CD4-positive, alpha-beta T cell (primary cell): Measurements from ENCODE around the gene EP400. TPM values are rescaled to one million over a fixed set of nuclear protein-coding genes. Genes with fewer than 3 reads are reported as not detected.

Source experiments
- ATAC-seq: fragments of 200-7000 bp; cut with Tn5 transposase; one replicate; pipeline ENCODE4 v1.10.0; 2022; ENCODE audit warnings: mild to moderate bottlenecking; ENCODE audit not compliant: poor library complexity
- CTCF ChIA-PET: fragments of 350-600 bp; sonication (Branson Sonifier 250); formaldehyde crosslinking; loops from one replicate; lab custom pipeline; 2021; ENCODE audit warnings: antibody characterized with exemption, inconsistent platforms; lab: Charles Lee
- POLR2A ChIA-PET: fragments of 350-600 bp; sonication (Branson Sonifier 250); formaldehyde crosslinking; loops from one replicate; lab custom pipeline; 2021; ENCODE audit warnings: antibody characterized with exemption, inconsistent platforms; lab: Charles Lee
- DNase-seq, 14 experiments: peaks; one replicate each; pipeline ENCODE4 v3.0.0-alpha.2; 2013 to 2020; ENCODE audit warnings: mixed read lengths in 2 of 14
- H3K27ac ChIP-seq, 2 donors: one replicate each; pipeline versions ENCODE4 v1.5.1 to v1.7.0; 2013; ENCODE audit warnings: low read length in 2 of 2, low read depth in 1 of 2, mild to moderate bottlenecking in 1 of 2
- H3K27me3 ChIP-seq, 2 experiments: 1 replicate in 1 of 2; 2 replicates in 1 of 2; pipeline versions ENCODE4 v1.6.1 to v1.7.0; 2013; ENCODE audit warnings: low read length in 2 of 2, control low read depth in 1 of 2, mild to moderate bottlenecking in 1 of 2, moderate library complexity in 1 of 2; ENCODE audit not compliant: insufficient read depth in 2 of 2, control insufficient read depth in 1 of 2
- H3K36me3 ChIP-seq: one replicate; pipeline ENCODE4 v1.6.1; 2013; ENCODE audit warnings: low read length, control low read depth; ENCODE audit not compliant: insufficient read depth
- H3K4me1 ChIP-seq: one replicate; pipeline ENCODE4 v1.6.1; 2013; ENCODE audit warnings: low read length, control low read depth; ENCODE audit not compliant: insufficient read depth
- H3K4me3 ChIP-seq: one replicate; pipeline ENCODE4 v1.5.1; 2013; ENCODE audit warnings: mild to moderate bottlenecking, low read length, moderate library complexity
- H3K9me3 ChIP-seq, 2 experiments: 1 replicate in 1 of 2; 2 replicates in 1 of 2; pipeline versions ENCODE4 v1.6.1 to v1.7.0; 2013; ENCODE audit warnings: low read length in 2 of 2, mild to moderate bottlenecking in 2 of 2, control low read depth in 1 of 2, moderate library complexity in 1 of 2; ENCODE audit not compliant: control insufficient read depth in 1 of 2, insufficient read depth in 1 of 2
- H3K27ac Mint-ChIP-seq: one replicate; pipeline ENCODE4 v1.8.0; 2020; ENCODE audit warnings: mixed read lengths
- H3K27me3 Mint-ChIP-seq: one replicate; pipeline ENCODE4 v1.8.0; 2021; ENCODE audit warnings: mixed read lengths
- H3K36me3 Mint-ChIP-seq: one replicate; pipeline ENCODE4 v1.8.0; 2021; ENCODE audit warnings: low read depth, mixed read lengths
- H3K4me1 Mint-ChIP-seq: one replicate; pipeline ENCODE4 v1.8.0; 2021; ENCODE audit warnings: low read depth, mixed read lengths
- H3K4me3 Mint-ChIP-seq: one replicate; pipeline ENCODE4 v1.8.0; 2020; ENCODE audit warnings: mild to moderate bottlenecking, mixed read lengths
- H3K9me3 Mint-ChIP-seq: one replicate; pipeline ENCODE4 v1.8.0; 2020; ENCODE audit warnings: mixed read lengths
- intact Hi-C, 2 experiments: fragments of 100-400 bp; cut with DNase I in 1 of 2; cut with micrococcal nuclease in 1 of 2; formaldehyde crosslinking; loops; one replicate each; pipeline versions ENCODE4 v1.15.1 to v1.9.0; 2023 to 2025; cut with DNase I, micrococcal nuclease
- total RNA-seq, 174 experiments: library from RNA in 2 of 174; stranded (reverse) in 2 of 174; gene quantifications; one replicate each; pipeline ENCODE4 v1.2.3 and lab custom pipeline; 2021 to 2026
- TF ChIP-seq, protein P1 (sequence below): fragments of 200-600 bp; IDR thresholded peaks from one replicate; pipeline ENCODE4 v1.8.0; 2022; ENCODE audit warnings: antibody characterized with exemption, mild to moderate bottlenecking

EP400 gene
- total RNA-seq, 2 experiments from 2014 or later: 56.4 to 56.5 TPM

DNA sequence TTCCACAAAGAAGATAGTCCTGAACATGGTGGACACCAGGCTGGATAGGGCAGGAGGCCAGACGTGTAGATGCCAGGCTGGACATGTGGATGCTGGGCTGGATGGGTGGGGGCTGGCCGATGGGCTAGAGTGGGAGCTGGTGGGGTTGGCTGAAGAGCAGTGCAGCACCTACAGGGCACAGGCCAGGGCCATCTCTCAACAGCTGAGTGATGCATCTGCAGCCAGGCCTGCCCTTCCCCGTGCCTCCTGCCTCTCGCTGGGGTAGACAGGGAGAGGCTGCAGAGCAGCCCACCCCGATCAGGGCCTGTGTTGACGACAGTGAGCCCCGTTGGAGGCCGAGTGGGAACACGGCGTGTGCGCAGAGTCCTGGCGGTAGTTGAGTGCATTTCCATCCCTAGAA lies 39.3 kb downstream of the EP400 start:
- H3K36me3 Mint-ChIP-seq: peaks cover 94% of the 10 kb centered on the region
- ATAC-seq (no peak), DNase-seq (no peak)
- no peak overlapping the region for H3K4me3 Mint-ChIP-seq
- H3K9me3 ChIP-seq: no peaks in the 10 kb centered on the region
- H3K27me3 Mint-ChIP-seq: no peaks in the 10 kb centered on the region
- intact Hi-C loops: no loop called here
- CTCF ChIA-PET: no interaction called here
- H3K27ac Mint-ChIP-seq: no peak overlapping the region
- no peak overlapping the region for H3K4me3 ChIP-seq
- peaks cover 91% of the 10 kb centered on the region for H3K36me3 ChIP-seq
- H3K27ac ChIP-seq: no peak overlapping the region
- H3K9me3 Mint-ChIP-seq: no peaks in the 10 kb centered on the region
- H3K4me1 Mint-ChIP-seq: no peaks in the 10 kb centered on the region
- H3K4me1 ChIP-seq: no peaks in the 10 kb centered on the region
- TF ChIP-seq, protein P1, sequence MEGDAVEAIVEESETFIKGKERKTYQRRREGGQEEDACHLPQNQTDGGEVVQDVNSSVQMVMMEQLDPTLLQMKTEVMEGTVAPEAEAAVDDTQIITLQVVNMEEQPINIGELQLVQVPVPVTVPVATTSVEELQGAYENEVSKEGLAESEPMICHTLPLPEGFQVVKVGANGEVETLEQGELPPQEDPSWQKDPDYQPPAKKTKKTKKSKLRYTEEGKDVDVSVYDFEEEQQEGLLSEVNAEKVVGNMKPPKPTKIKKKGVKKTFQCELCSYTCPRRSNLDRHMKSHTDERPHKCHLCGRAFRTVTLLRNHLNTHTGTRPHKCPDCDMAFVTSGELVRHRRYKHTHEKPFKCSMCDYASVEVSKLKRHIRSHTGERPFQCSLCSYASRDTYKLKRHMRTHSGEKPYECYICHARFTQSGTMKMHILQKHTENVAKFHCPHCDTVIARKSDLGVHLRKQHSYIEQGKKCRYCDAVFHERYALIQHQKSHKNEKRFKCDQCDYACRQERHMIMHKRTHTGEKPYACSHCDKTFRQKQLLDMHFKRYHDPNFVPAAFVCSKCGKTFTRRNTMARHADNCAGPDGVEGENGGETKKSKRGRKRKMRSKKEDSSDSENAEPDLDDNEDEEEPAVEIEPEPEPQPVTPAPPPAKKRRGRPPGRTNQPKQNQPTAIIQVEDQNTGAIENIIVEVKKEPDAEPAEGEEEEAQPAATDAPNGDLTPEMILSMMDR: no peak
- POLR2A ChIA-PET: no interaction called here
- no peaks in the 10 kb centered on the region for H3K27me3 ChIP-seq

DNA sequence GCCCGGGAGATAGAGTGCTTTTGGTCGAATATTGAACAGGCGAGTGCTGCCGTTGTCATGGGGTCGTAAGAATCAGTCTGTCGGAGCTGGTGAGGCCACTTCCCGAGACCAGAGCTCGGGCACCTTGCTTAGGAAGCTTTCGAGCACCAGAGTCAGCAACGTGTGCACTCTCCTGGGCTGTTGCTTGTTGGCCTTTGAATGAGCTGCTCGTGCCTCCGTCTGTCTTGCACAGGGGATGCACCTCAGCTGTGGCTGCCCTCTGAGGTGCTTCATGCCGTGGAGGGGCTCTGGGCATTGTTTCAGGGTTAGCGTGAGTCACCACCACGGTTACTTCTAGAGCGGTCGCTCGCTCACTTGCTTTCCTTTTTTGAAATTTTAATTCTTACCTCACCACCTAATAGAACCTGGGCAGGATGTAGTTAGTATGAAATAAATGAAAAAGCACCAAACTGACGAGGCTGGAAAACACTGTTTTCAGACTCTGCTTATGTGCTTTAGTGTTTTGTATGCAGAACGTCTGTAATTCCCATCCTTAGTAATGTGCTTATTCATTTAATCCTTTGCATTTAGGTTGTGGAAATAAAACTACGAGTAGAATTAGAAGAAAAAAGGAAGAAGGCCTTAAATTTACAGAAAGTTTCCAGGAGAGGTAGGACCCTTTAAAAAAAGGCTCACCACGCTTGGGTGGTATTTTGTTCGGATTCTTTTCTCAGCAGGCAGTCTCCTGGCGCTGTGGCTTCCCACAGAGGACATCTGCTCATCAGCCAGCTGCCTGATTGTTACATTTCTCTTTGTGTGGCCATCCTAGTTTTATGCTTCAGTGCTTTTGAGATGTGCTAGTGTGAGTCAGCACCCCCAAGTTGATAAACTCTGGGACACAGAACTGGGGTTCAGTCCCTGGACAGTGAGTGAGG lies 40.6 kb downstream of the EP400 start:
- DNase-seq (no peak), ATAC-seq (no peak)
- H3K27ac ChIP-seq: no peak overlapping the region
- H3K4me1 ChIP-seq: no peaks in the 10 kb centered on the region
- Mint-ChIP-seq H3K4me3 (no peak overlapping the region), H3K4me1 (no peaks in the 10 kb centered on the region), H3K27ac (no peak overlapping the region), H3K27me3 (no peaks in the 10 kb centered on the region), H3K36me3 (peaks cover 96% of the 10 kb centered on the region), H3K9me3 (no peaks in the 10 kb centered on the region)
- intact Hi-C loops: no loop called here
- no peaks in the 10 kb centered on the region for H3K9me3 ChIP-seq
- POLR2A ChIA-PET: no interaction called here
- no peaks in the 10 kb centered on the region for H3K27me3 ChIP-seq
- peaks cover 91% of the 10 kb centered on the region for H3K36me3 ChIP-seq
- no peak overlapping the region for H3K4me3 ChIP-seq
- CTCF ChIA-PET: no interaction called here
- TF ChIP-seq, protein P1: no peak

DNA sequence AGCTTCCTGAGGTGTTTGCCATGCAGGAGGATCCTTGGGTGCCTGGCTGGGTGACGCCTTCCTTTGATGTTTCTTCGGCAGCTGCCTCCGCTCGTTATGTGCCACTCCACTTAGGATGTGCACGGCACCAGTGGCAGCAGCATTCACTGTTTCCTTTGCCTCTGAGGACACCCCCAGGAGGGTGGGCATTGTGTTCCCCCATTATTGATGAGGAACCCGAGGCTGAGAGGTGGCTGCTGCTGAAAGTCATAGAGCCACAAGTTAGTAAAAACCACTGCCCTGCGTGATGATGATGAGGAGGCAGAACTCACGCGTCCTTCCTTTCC lies 41.2 kb downstream of the EP400 start:
- TF ChIP-seq, protein P1: no peak
- Mint-ChIP-seq H3K27me3 (no peaks in the 10 kb centered on the region), H3K4me1 (no peaks in the 10 kb centered on the region), H3K9me3 (no peaks in the 10 kb centered on the region), H3K36me3 (peaks cover 95% of the 10 kb centered on the region), H3K27ac (no peak overlapping the region), H3K4me3 (no peak overlapping the region)
- CTCF ChIA-PET: no interaction called here
- Histone ChIP-seq H3K27me3 (no peaks in the 10 kb centered on the region), H3K4me3 (no peak overlapping the region), H3K36me3 (peaks cover 89% of the 10 kb centered on the region), H3K27ac (no peak overlapping the region), H3K4me1 (no peaks in the 10 kb centered on the region), H3K9me3 (no peaks in the 10 kb centered on the region)
- POLR2A ChIA-PET: no interaction called here
- no peak for ATAC-seq
- intact Hi-C loops: no loop called here
- DNase-seq: no peak
